ENCODE measurements around the gene TYK2. TPM values are rescaled to one million over a fixed set of nuclear protein-coding genes. Genes with fewer than 3 reads are reported as not detected.
"Not testable (repeated sequence)": the region's sequence is repeated elsewhere in the genome, so short reads cannot be mapped to it uniquely, and the experiment has no call there.

The TYK2 gene
- total and polyA plus RNA-seq, 9 of the 15 experiments (the other 6 are each of a cell fraction or from before 2014, with no cell fraction given), result 15.0 to 182 (median 85.9) TPM

DNA sequence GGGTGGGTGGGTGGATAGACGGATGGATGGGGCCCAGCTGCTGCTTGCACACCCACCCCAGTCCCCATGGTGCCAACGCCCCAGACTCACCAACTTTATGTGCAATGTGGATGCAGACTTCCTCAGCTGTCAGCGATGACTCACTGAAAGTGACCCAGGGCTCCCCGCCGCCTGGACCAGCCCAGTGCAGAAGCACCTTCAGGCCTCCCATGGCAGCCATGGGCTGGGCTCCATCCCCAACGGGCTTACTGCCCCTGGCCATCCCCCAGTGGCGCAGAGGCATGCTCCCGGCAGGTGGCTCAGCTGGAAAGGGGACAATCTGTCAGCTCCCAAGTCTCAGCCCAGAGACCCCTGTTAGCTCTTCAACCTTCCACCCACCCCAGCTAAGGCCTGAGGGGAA lies 2.2 kb downstream of the TYK2 start (continued):
- TF ChIP-seq, protein P1, sequence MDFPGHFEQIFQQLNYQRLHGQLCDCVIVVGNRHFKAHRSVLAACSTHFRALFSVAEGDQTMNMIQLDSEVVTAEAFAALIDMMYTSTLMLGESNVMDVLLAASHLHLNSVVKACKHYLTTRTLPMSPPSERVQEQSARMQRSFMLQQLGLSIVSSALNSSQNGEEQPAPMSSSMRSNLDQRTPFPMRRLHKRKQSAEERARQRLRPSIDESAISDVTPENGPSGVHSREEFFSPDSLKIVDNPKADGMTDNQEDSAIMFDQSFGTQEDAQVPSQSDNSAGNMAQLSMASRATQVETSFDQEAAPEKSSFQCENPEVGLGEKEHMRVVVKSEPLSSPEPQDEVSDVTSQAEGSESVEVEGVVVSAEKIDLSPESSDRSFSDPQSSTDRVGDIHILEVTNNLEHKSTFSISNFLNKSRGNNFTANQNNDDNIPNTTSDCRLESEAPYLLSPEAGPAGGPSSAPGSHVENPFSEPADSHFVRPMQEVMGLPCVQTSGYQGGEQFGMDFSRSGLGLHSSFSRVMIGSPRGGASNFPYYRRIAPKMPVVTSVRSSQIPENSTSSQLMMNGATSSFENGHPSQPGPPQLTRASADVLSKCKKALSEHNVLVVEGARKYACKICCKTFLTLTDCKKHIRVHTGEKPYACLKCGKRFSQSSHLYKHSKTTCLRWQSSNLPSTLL (IDR thresholded peaks at IDR 0.05), result no peak
- TF ChIP-seq SRSF1 (IDR thresholded peaks at IDR 0.05; ENCODE audit: low read depth, low read length) (no peak), ZNF263 (CRISPR knock-in tag; IDR thresholded peaks at IDR 0.05; ENCODE audit: borderline replicate concordance) (no peak), ZNF124 (CRISPR knock-in tag; IDR thresholded peaks at IDR 0.05) (no peak), GTF2F1 (IDR thresholded peaks at IDR 0.05; ENCODE audit: low read depth, low read length) (no peak), EHMT2 (IDR thresholded peaks at IDR 0.05) (no peak), ZNF586 (CRISPR knock-in tag; conservative IDR thresholded peaks at IDR 0.05) (no peak)
- TF ChIP-seq, protein P2, sequence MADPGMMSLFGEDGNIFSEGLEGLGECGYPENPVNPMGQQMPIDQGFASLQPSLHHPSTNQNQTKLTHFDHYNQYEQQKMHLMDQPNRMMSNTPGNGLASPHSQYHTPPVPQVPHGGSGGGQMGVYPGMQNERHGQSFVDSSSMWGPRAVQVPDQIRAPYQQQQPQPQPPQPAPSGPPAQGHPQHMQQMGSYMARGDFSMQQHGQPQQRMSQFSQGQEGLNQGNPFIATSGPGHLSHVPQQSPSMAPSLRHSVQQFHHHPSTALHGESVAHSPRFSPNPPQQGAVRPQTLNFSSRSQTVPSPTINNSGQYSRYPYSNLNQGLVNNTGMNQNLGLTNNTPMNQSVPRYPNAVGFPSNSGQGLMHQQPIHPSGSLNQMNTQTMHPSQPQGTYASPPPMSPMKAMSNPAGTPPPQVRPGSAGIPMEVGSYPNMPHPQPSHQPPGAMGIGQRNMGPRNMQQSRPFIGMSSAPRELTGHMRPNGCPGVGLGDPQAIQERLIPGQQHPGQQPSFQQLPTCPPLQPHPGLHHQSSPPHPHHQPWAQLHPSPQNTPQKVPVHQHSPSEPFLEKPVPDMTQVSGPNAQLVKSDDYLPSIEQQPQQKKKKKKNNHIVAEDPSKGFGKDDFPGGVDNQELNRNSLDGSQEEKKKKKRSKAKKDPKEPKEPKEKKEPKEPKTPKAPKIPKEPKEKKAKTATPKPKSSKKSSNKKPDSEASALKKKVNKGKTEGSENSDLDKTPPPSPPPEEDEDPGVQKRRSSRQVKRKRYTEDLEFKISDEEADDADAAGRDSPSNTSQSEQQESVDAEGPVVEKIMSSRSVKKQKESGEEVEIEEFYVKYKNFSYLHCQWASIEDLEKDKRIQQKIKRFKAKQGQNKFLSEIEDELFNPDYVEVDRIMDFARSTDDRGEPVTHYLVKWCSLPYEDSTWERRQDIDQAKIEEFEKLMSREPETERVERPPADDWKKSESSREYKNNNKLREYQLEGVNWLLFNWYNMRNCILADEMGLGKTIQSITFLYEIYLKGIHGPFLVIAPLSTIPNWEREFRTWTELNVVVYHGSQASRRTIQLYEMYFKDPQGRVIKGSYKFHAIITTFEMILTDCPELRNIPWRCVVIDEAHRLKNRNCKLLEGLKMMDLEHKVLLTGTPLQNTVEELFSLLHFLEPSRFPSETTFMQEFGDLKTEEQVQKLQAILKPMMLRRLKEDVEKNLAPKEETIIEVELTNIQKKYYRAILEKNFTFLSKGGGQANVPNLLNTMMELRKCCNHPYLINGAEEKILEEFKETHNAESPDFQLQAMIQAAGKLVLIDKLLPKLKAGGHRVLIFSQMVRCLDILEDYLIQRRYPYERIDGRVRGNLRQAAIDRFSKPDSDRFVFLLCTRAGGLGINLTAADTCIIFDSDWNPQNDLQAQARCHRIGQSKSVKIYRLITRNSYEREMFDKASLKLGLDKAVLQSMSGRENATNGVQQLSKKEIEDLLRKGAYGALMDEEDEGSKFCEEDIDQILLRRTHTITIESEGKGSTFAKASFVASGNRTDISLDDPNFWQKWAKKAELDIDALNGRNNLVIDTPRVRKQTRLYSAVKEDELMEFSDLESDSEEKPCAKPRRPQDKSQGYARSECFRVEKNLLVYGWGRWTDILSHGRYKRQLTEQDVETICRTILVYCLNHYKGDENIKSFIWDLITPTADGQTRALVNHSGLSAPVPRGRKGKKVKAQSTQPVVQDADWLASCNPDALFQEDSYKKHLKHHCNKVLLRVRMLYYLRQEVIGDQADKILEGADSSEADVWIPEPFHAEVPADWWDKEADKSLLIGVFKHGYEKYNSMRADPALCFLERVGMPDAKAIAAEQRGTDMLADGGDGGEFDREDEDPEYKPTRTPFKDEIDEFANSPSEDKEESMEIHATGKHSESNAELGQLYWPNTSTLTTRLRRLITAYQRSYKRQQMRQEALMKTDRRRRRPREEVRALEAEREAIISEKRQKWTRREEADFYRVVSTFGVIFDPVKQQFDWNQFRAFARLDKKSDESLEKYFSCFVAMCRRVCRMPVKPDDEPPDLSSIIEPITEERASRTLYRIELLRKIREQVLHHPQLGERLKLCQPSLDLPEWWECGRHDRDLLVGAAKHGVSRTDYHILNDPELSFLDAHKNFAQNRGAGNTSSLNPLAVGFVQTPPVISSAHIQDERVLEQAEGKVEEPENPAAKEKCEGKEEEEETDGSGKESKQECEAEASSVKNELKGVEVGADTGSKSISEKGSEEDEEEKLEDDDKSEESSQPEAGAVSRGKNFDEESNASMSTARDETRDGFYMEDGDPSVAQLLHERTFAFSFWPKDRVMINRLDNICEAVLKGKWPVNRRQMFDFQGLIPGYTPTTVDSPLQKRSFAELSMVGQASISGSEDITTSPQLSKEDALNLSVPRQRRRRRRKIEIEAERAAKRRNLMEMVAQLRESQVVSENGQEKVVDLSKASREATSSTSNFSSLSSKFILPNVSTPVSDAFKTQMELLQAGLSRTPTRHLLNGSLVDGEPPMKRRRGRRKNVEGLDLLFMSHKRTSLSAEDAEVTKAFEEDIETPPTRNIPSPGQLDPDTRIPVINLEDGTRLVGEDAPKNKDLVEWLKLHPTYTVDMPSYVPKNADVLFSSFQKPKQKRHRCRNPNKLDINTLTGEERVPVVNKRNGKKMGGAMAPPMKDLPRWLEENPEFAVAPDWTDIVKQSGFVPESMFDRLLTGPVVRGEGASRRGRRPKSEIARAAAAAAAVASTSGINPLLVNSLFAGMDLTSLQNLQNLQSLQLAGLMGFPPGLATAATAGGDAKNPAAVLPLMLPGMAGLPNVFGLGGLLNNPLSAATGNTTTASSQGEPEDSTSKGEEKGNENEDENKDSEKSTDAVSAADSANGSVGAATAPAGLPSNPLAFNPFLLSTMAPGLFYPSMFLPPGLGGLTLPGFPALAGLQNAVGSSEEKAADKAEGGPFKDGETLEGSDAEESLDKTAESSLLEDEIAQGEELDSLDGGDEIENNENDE (IDR thresholded peaks at IDR 0.05; ENCODE audit: low read depth, low read length), result no peak

DNA sequence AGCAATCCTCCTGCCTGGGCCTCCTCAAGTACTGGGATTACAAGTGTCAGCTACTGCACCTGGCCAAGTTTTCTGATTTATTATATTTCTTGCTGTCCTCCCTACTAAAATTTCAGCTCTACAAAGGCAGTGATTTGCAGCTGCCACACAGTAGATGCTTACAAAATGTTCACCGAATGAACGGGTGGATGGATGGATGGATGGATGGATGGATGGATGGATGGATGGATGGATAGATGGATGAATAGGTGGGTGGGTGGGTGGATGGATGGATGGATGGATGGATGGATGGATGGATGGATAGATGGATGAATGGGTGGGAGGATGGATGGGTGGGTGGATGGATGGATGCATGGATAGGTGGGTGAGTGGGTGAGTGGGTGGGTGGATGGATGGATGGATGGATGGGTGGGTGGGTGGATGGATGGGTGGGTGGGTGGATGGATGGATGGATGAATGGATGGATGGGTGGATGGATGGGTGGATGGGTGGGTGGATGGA lies 3.2 kb downstream of the TYK2 start:
- FAIRE-seq; H3K4me2 ChIP-seq (ENCODE audit: insufficient read depth, low read length); DNase-seq (ENCODE audit: extremely low read depth in 1 of 4, low spot score in 3 of 4); BruUV-seq (replicated peaks); H3K27me3 ChIP-seq (ENCODE audit: control insufficient read depth in 2 of 2, insufficient read depth in 2 of 2, low read length in 2 of 2); in situ Hi-C loops (cut with MboI); H3K9me3 ChIP-seq (replicated peaks; ENCODE audit: control insufficient read depth, insufficient read depth, low read depth, low read length); CTCF ChIA-PET (ENCODE audit: low intra/inter-chr PET ratio); H3K9ac ChIP-seq (ENCODE audit: insufficient read depth in 1 of 2, low read depth in 2 of 2, low read length in 2 of 2); H4K20me1 ChIP-seq (replicated peaks; ENCODE audit: control insufficient read depth, insufficient read depth, low read length); H3K27ac ChIP-seq (ENCODE audit: extremely low read depth, low read depth, low read length); intact Hi-C loops (cut with micrococcal nuclease); ATAC-seq; H2AFZ ChIP-seq (ENCODE audit: low read depth, low read length); H3K4me3 ChIP-seq; H3K9me1 ChIP-seq (ENCODE audit: control insufficient read depth, insufficient read depth, low read length); POLR2A ChIA-PET: not testable (repeated sequence)
- H3K36me3 ChIP-seq (ENCODE audit: control insufficient read depth, insufficient read depth, low read length), result peaks cover 31% of the 10 kb centered on the region
- peaks cover 8 to 18% of the 10 kb centered on the region in 2 experiments; a peak in 4 of 5 replicates for H3K4me1 ChIP-seq (replicated peaks in 1 of 2; ENCODE audit: control insufficient read depth in 2 of 2, insufficient read depth in 2 of 2, low read length in 2 of 2)
- peaks cover 28% of the 10 kb centered on the region for H3K79me2 ChIP-seq (ENCODE audit: control insufficient read depth, insufficient read depth, low read length)
- WGBS (ENCODE audit: insufficient coverage, low coverage, missing lambda C conversion rate), result 91% methylated on average over 2 of the region's 2 CpGs

Data from K562 (cell line).